HCT116 (cell line): ENCODE data around the gene PTPN23. TPM values are rescaled to one million over a fixed set of nuclear protein-coding genes. Genes with fewer than 3 reads are reported as not detected.

Experiments used
- ATAC-seq: fragments of 200-7000 bp; cut with Tn5 transposase; 2 replicates; pipeline ENCODE4 v1.9.1; 2020; ENCODE audit warnings: mild to moderate bottlenecking, moderate library complexity
- BruUV-seq: library from RNA; stranded (reverse); fragments of 400-500 nt; replicated peaks from 2 replicates; lab custom pipeline; 2021; lab: Mats Ljungman, UMichigan
- CTCF ChIA-PET: fragments of 300-600 bp; sonication (Branson Sonifier 250); formaldehyde crosslinking; loops from one replicate; lab custom pipeline; 2021; ENCODE audit warnings: antibody characterized with exemption; lab: Charles Lee
- POLR2A ChIA-PET: fragments of 300-600, 350-600 bp; sonication (Branson Sonifier 250); formaldehyde crosslinking; loops from one replicate; lab custom pipeline; 2021; ENCODE audit warnings: antibody characterized with exemption; lab: Charles Lee
- RAD21 ChIA-PET, 2 experiments: fragments of 300-600 bp; sonication (Branson Sonifier 250); formaldehyde crosslinking; loops; one replicate each; lab custom pipeline; 2023; ENCODE audit warnings: low total read pairs in 2 of 2; ENCODE audit not compliant: uncharacterized antibody in 2 of 2, unreplicated experiment in 2 of 2, low non-redundant PET in 1 of 2; lab: Charles Lee
- DNase-seq: peaks from one replicate; pipeline ENCODE4 v3.0.0-alpha.2; 2010; ENCODE audit warnings: low read depth, low spot score
- H2AFZ ChIP-seq: fragments of 200-600 bp; shearing (Covaris generic), sonication (generic); 2 replicates; pipeline ENCODE4 v1.6.1; 2017; ENCODE audit warnings: low read depth, mixed run types, mixed read lengths, antibody characterized with exemption, low read length; ENCODE audit not compliant: poor library complexity, severe bottlenecking
- H3K27ac ChIP-seq: 2 replicates; pipeline ENCODE4 v1.5.1; 2012; ENCODE audit warnings: low read depth, low read length
- H3K27me3 ChIP-seq: fragments of 200-600 bp; sonication (generic); 2 replicates; pipeline ENCODE4 v1.6.1; 2016; ENCODE audit warnings: mixed run types, low read length, mixed read lengths; ENCODE audit not compliant: insufficient read depth
- H3K36me3 ChIP-seq, 2 experiments: fragments of 200-500 bp in 1 of 2; fragments of 200-600 bp in 1 of 2; sonication (Bioruptor generic) in 1 of 2; sonication (generic) in 1 of 2; 2 replicates each; pipeline versions ENCODE4 v1.5.1 to v1.6.1; 2014 to 2016; ENCODE audit warnings: low read length in 2 of 2, inconsistent platforms in 1 of 2, mixed read lengths in 1 of 2, mixed run types in 1 of 2; ENCODE audit not compliant: insufficient read depth in 2 of 2, control insufficient read depth in 1 of 2
- H3K4me1 ChIP-seq, 2 experiments: fragments of 200-600 bp in 1 of 2; sonication (generic) in 1 of 2; 2 replicates each; pipeline versions ENCODE4 v1.5.1 to v1.6.1; 2012 to 2017; ENCODE audit warnings: low read length in 2 of 2, inconsistent platforms in 1 of 2, mild to moderate bottlenecking in 1 of 2, mixed read lengths in 1 of 2, mixed run types in 1 of 2, moderate library complexity in 1 of 2; ENCODE audit not compliant: insufficient read depth in 2 of 2, control insufficient read depth in 1 of 2
- H3K4me2 ChIP-seq: fragments of 200-600 bp; sonication (generic); 2 replicates; pipeline ENCODE4 v1.6.1; 2017; ENCODE audit warnings: mixed run types, low read length, mixed read lengths
- H3K4me3 ChIP-seq, 2 experiments: fragments of 200-600 bp in 1 of 2; sonication (generic) in 1 of 2; replicated peaks in 1 of 2; 2 replicates each; pipeline ENCODE4 v1.5.1; 2011 to 2016; ENCODE audit warnings: low read length in 2 of 2, control low read depth in 1 of 2, low read depth in 1 of 2, mild to moderate bottlenecking in 1 of 2, mixed read lengths in 1 of 2, mixed run types in 1 of 2
- H3K79me2 ChIP-seq: fragments of 200-600 bp; sonication (generic); 2 replicates; pipeline ENCODE4 v1.6.1; 2017; ENCODE audit warnings: mild to moderate bottlenecking, mixed run types, low read length, moderate library complexity, mixed read lengths; ENCODE audit not compliant: insufficient read depth
- H3K9ac ChIP-seq: fragments of 200-600 bp; sonication (generic); 2 replicates; pipeline ENCODE4 v1.6.1; 2016; ENCODE audit warnings: low read length, mixed read lengths
- H3K9me2 ChIP-seq: fragments of 200-600 bp; sonication (generic), shearing (Covaris generic); 2 replicates; pipeline ENCODE4 v1.6.1; 2017; ENCODE audit warnings: mixed run types, mild to moderate bottlenecking, moderate library complexity; ENCODE audit not compliant: insufficient read depth
- H3K9me3 ChIP-seq, 2 experiments: fragments of 200-500 bp in 1 of 2; fragments of 200-600 bp in 1 of 2; sonication (Bioruptor generic) in 1 of 2; sonication (generic) in 1 of 2; 2 replicates each; pipeline ENCODE4 v1.6.1; 2014 to 2017; ENCODE audit warnings: low read length in 2 of 2, mixed read lengths in 2 of 2, inconsistent platforms in 1 of 2, low read depth in 1 of 2, mild to moderate bottlenecking in 1 of 2, mixed run types in 1 of 2, moderate library complexity in 1 of 2; ENCODE audit not compliant: control insufficient read depth in 1 of 2, insufficient read depth in 1 of 2
- H4K20me1 ChIP-seq: fragments of 200-600 bp; sonication (generic), shearing (Covaris generic); 2 replicates; pipeline ENCODE4 v1.6.1; 2017; ENCODE audit warnings: mixed run types, mild to moderate bottlenecking, moderate library complexity; ENCODE audit not compliant: insufficient read depth
- EZH2phosphoT487 ChIP-seq: fragments of 200-600 bp; IDR thresholded peaks from 2 replicates; pipeline ENCODE4 v1.6.1; 2018; ENCODE audit warnings: antibody characterized with exemption, borderline replicate concordance
- JUND ChIP-seq: IDR thresholded peaks from 2 replicates; pipeline ENCODE4 v1.6.1; 2012
- RAD21 ChIP-seq: IDR thresholded peaks from 2 replicates; pipeline ENCODE4 v1.6.1; 2012; ENCODE audit warnings: low read depth, mild to moderate bottlenecking
- SIN3A ChIP-seq: IDR thresholded peaks from 2 replicates; pipeline ENCODE4 v1.6.1; 2012; ENCODE audit warnings: low read depth
- SP1 ChIP-seq: IDR thresholded peaks from 2 replicates; pipeline ENCODE4 v1.6.1; 2012; ENCODE audit warnings: low read depth
- ZFX ChIP-seq: fragments of 450-650 bp; IDR thresholded peaks from 2 replicates; pipeline ENCODE4 v1.6.1; 2017
- intact Hi-C: fragments of 100-400 bp; cut with micrococcal nuclease; formaldehyde crosslinking; loops from 2 replicates; pipeline ENCODE4 v1.10.0; 2022
- total RNA-seq: library from RNA; stranded (reverse); gene quantifications from one replicate; pipeline ENCODE4 v1.2.1, GENCODE V29; 2021; ENCODE audit not compliant: unreplicated experiment
- TF ChIP-seq, protein P1 (sequence below), 3 experiments: fragments of 200-600 bp in 1 of 3; sonication (generic) in 1 of 3; IDR thresholded peaks in 2 of 3; conservative IDR thresholded peaks in 1 of 3; 2 replicates each; pipeline ENCODE4 v1.5.1; 2012 to 2017; ENCODE audit warnings: low read depth in 2 of 3, low read length in 2 of 3, antibody characterized with exemption in 1 of 3, borderline replicate concordance in 1 of 3, control low read depth in 1 of 3, mild to moderate bottlenecking in 1 of 3, mixed read lengths in 1 of 3, mixed run types in 1 of 3, moderate library complexity in 1 of 3; ENCODE audit not compliant: insufficient read depth in 1 of 3
- TF ChIP-seq, protein P2 (sequence below): IDR thresholded peaks from 2 replicates; pipeline ENCODE4 v1.6.1; 2012

PTPN23 gene
- total RNA-seq, 1 experiment from 2014 or later, result 56.5 TPM

DNA sequence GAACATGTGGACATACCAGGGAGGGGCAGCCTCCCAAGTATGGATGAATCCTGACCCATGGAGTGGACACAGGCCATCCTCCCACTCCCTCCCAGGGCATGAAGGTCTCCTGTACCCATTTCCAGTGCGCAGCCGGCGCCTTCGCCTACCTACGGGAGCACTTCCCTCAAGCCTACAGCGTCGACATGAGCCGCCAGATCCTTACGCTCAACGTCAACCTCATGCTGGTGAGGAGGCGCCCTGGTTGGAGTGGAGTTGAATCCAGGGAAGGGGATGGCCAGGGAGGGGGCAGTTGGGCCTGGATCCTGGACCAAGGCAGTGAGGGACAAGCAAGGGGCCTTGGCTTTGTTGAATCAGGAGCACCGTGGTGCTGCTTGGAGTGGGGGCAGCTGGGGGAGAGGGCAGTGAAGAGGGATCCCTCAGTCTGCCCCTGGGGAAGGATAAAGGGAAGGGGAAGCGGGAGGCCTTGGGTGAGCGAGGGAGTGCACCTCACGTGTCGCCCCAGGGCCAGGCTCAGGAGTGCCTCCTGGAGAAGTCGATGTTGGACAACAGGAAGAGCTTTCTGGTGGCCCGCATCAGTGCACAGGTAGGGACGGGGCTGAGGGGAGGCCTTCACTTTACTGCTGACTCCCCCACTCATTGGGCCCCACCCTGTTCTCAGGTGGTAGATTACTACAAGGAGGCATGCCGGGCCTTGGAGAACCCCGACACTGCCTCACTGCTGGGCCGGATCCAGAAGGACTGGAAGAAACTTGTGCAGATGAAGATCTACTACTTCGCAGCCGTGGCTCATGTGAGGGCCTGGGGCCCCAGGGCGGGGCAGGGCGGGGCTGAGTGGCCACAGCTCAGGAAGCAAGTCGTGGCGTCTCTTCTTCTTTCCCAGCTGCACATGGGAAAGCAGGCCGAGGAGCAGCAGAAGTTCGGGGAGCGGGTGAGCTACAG is 25.3 kb downstream of the PTPN23 start:
- BruUV-seq, result no TSS peak
- ChIA-PET POLR2A (no interaction called here), RAD21 (no interaction called here), CTCF (interaction anchor here (0.6 kb wide), 1 partner anchor 1537 kb away, joined by 3 read pairs; no protein-coding TSS in a partner anchor)
- H3K4me1 ChIP-seq, result peaks cover 0 to 2% of the 10 kb centered on the region in 2 experiments; a peak in 2 of 4 replicates
- no peak overlapping the region for H3K9ac ChIP-seq
- H3K9me3 ChIP-seq, result no peaks in the 10 kb centered on the region
- intact Hi-C loops, result no loop called here
- H4K20me1 ChIP-seq, result no peaks in the 10 kb centered on the region
- no peaks in the 10 kb centered on the region for H3K27me3 ChIP-seq
- peak; percentile 8; the same call in 1 of the 2 replicates for ATAC-seq
- DNase-seq, result no peak
- H3K9me2 ChIP-seq, result no peaks in the 10 kb centered on the region
- H3K4me2 ChIP-seq, result no peak overlapping the region
- H3K27ac ChIP-seq, result no peak overlapping the region
- H2AFZ ChIP-seq, result no peak overlapping the region
- H3K79me2 ChIP-seq, result peaks cover 21% of the 10 kb centered on the region; the same call in 1 of the 2 replicates
- TF ChIP-seq SIN3A (no peak), SP1 (no peak), JUND (no peak), EZH2phosphoT487 (no peak), ZFX (no peak)
- H3K36me3 ChIP-seq, result peaks cover 3 to 4% of the 10 kb centered on the region in 2 experiments; a peak in 3 of 4 replicates
- H3K4me3 ChIP-seq, result no peak overlapping the region

DNA sequence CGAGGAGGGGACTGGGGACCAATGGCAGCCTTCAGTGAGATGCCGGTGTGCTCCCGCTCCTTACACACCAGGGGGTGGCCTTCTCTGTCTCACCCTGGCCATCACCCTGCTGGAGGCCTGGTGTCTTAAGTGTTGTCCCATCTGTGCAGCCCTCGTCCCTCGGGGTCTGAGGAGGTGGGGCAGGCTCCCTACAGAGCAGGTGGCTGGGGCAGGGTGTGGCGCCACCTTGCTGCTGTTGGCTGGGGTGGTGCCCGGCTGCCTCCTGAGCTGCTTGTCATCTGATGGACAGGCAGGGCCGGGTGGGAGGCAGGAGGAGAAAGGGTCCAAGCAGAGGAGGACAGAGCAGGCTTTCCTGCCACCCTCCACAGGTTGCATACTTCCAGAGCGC is 25.9 kb downstream of the PTPN23 start:
- Histone ChIP-seq H3K27ac (no peak overlapping the region), H4K20me1 (no peaks in the 10 kb centered on the region), H3K4me1 (peaks cover 0 to 2% of the 10 kb centered on the region in 2 experiments; a peak in 2 of 4 replicates), H3K79me2 (peaks cover 15% of the 10 kb centered on the region; the same call in 1 of the 2 replicates), H3K4me2 (no peak overlapping the region), H2AFZ (no peak overlapping the region), H3K4me3 (no peak overlapping the region), H3K27me3 (no peaks in the 10 kb centered on the region), H3K9me2 (no peaks in the 10 kb centered on the region), H3K9ac (no peak overlapping the region), H3K9me3 (no peaks in the 10 kb centered on the region), H3K36me3 (peaks cover 3 to 4% of the 10 kb centered on the region in 2 experiments; a peak in 3 of 4 replicates)
- CTCF ChIA-PET, result interaction anchor here (0.6 kb wide), 1 partner anchor 1536 kb away, joined by 3 read pairs; no protein-coding TSS in a partner anchor
- POLR2A ChIA-PET, result no interaction called here
- RAD21 ChIA-PET, result no interaction called here
- TF ChIP-seq RAD21, result peak; percentile 44
- TF ChIP-seq, protein P1, sequence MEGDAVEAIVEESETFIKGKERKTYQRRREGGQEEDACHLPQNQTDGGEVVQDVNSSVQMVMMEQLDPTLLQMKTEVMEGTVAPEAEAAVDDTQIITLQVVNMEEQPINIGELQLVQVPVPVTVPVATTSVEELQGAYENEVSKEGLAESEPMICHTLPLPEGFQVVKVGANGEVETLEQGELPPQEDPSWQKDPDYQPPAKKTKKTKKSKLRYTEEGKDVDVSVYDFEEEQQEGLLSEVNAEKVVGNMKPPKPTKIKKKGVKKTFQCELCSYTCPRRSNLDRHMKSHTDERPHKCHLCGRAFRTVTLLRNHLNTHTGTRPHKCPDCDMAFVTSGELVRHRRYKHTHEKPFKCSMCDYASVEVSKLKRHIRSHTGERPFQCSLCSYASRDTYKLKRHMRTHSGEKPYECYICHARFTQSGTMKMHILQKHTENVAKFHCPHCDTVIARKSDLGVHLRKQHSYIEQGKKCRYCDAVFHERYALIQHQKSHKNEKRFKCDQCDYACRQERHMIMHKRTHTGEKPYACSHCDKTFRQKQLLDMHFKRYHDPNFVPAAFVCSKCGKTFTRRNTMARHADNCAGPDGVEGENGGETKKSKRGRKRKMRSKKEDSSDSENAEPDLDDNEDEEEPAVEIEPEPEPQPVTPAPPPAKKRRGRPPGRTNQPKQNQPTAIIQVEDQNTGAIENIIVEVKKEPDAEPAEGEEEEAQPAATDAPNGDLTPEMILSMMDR (IDR thresholded peaks at IDR 0.05 in 2 of 3, conservative IDR thresholded peaks at IDR 0.05 in 1 of 3; ENCODE audit: borderline replicate concordance in 1 of 3, insufficient read depth in 1 of 3, low read depth in 2 of 3, low read length in 2 of 3), result peak in 2 of 3 experiments; percentile 42 to 45; a peak in 4 of 6 replicates
- TF ChIP-seq, protein P2, sequence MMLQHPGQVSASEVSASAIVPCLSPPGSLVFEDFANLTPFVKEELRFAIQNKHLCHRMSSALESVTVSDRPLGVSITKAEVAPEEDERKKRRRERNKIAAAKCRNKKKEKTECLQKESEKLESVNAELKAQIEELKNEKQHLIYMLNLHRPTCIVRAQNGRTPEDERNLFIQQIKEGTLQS, result no peak
- no peak for DNase-seq
- no TSS peak for BruUV-seq
- intact Hi-C loops, result no loop called here
- ATAC-seq, result peak; percentile 68
